HepG2 (cell line): ENCODE measurements around the gene CLEC16A. TPM values are rescaled to one million over a fixed set of nuclear protein-coding genes. Genes with fewer than 3 reads are reported as not detected.

ENCODE experiments used
- ARNT ChIP-seq: fragments of 450-650 bp; IDR thresholded peaks from 2 replicates; pipeline ENCODE4 v1.6.1; 2017
- ATF1 ChIP-seq: IDR thresholded peaks from 2 replicates; pipeline ENCODE4 v1.6.1; 2016; ENCODE audit warnings: mild to moderate bottlenecking, control low read depth
- MIXL1 ChIP-seq: IDR thresholded peaks from 2 replicates; pipeline ENCODE4 v1.6.1; 2016
- MXD3 ChIP-seq: IDR thresholded peaks from 2 replicates; pipeline ENCODE4 v1.6.1; 2016; ENCODE audit warnings: mild to moderate bottlenecking, missing biosample characterization, missing genetic modification reagents
- NR2F1 ChIP-seq, 2 experiments: fragments of 450-650 bp in 1 of 2; formaldehyde crosslinking in 1 of 2; IDR thresholded peaks; 2 replicates each; pipeline versions ENCODE4 v1.5.0 to v1.6.1; 2016 to 2020; ENCODE audit warnings: mild to moderate bottlenecking in 1 of 2, missing compliant biosample characterization in 1 of 2, missing genetic modification reagents in 1 of 2, moderate library complexity in 1 of 2
- NR2F2 ChIP-seq: IDR thresholded peaks from 2 replicates; pipeline ENCODE4 v1.6.1; 2012; ENCODE audit warnings: low read depth, inconsistent platforms, borderline replicate concordance
- PHF5A ChIP-seq: IDR thresholded peaks from one replicate; pipeline ENCODE4 v1.6.1; 2018; ENCODE audit warnings: low read depth, missing genetic modification reagents; ENCODE audit not compliant: unreplicated experiment
- RFX3 ChIP-seq: IDR thresholded peaks from 2 replicates; pipeline ENCODE4 v1.6.1; 2016; ENCODE audit warnings: missing biosample characterization, missing genetic modification reagents
- RORA ChIP-seq: sonication (generic); formaldehyde crosslinking; IDR thresholded peaks from 2 replicates; pipeline ENCODE4 v1.5.0; 2020; ENCODE audit warnings: mild to moderate bottlenecking, missing genetic modification reagents, moderate library complexity
- SMYD3 ChIP-seq: sonication (generic); formaldehyde crosslinking; IDR thresholded peaks from 2 replicates; pipeline ENCODE4 v1.8.1; 2023; ENCODE audit warnings: mild to moderate bottlenecking, missing genetic modification reagents
- ZBTB44 ChIP-seq: sonication (generic); formaldehyde crosslinking; IDR thresholded peaks from 2 replicates; pipeline ENCODE4 v1.4.0; 2020; ENCODE audit warnings: missing genetic modification reagents
- ZNF142 ChIP-seq: sonication (generic); formaldehyde crosslinking; IDR thresholded peaks from 2 replicates; pipeline ENCODE4 v1.4.0; 2020; ENCODE audit warnings: missing genetic modification reagents
- ZNF275 ChIP-seq: sonication (generic); formaldehyde crosslinking; IDR thresholded peaks from 2 replicates; pipeline ENCODE4 v1.8.0; 2022; ENCODE audit warnings: missing genetic modification reagents, mild to moderate bottlenecking, inconsistent platforms, borderline replicate concordance
- ZNF607 ChIP-seq: sonication (generic); formaldehyde crosslinking; IDR thresholded peaks from 2 replicates; pipeline ENCODE4 v1.5.1; 2020; ENCODE audit warnings: missing genetic modification reagents, mild to moderate bottlenecking, borderline replicate concordance
- ZNF687 ChIP-seq: sonication (generic); formaldehyde crosslinking; IDR thresholded peaks from 2 replicates; pipeline ENCODE4 v1.5.1; 2020; ENCODE audit warnings: mild to moderate bottlenecking, missing genetic modification reagents, moderate library complexity
- ZNF746 ChIP-seq: sonication (generic); formaldehyde crosslinking; IDR thresholded peaks from 2 replicates; pipeline ENCODE4 v1.8.0; 2022; ENCODE audit warnings: mild to moderate bottlenecking, missing genetic modification reagents
- ZNF768 ChIP-seq: sonication (generic); formaldehyde crosslinking; IDR thresholded peaks from 2 replicates; pipeline ENCODE4 v1.4.0; 2020; ENCODE audit warnings: missing genetic modification reagents
- polyA plus RNA-seq, 8 experiments: library from polyadenylated mRNA; depleted of rRNA in 3 of 8; stranded (reverse) in 7 of 8; unstranded in 1 of 8; fragments of >200 nt; fragmentation: Illumina TruSeq in 4 of 8; extraction: Trizol in 4 of 8; gene quantifications; 2 replicates each; pipeline versions ENCODE4 v1.2.1 to v1.2.3, GENCODE V29; 2011 to 2016; ENCODE audit warnings: low read depth in 4 of 8, missing spikeins in 1 of 8, mixed read lengths in 1 of 8; ENCODE audit not compliant: insufficient read depth in 1 of 8
- total RNA-seq, 5 experiments: library from RNA; depleted of rRNA; stranded (reverse); fragments of >200 nt; fragmentation: Illumina TruSeq; extraction: Trizol; gene quantifications; 2 replicates each; pipeline ENCODE4 v1.2.3, GENCODE V29; 2016; ENCODE audit warnings: low read depth in 1 of 5

The CLEC16A gene
- total and polyA plus RNA-seq, 2 of the 13 experiments (the other 11 are each of a cell fraction or from before 2014, with no cell fraction given): 8.5 to 10.3 TPM

- TF ChIP-seq NR2F1 (CRISPR knock-in tag; IDR thresholded peaks at IDR 0.05): no peak
- no peak; the same call in none of the 2 replicates for TF ChIP-seq ZNF746
- TF ChIP-seq ZNF142 (CRISPR knock-in tag): no peak
- no peak for TF ChIP-seq ZNF275 (CRISPR knock-in tag)
- no peak for TF ChIP-seq ARNT
- TF ChIP-seq PHF5A (CRISPR knock-in tag): peak; percentile 28
- TF ChIP-seq RORA (CRISPR knock-in tag): no peak
- TF ChIP-seq MIXL1 (CRISPR knock-in tag): no peak
- no peak; the same call in 1 of the 2 replicates for TF ChIP-seq ZNF768 (CRISPR knock-in tag)
- TF ChIP-seq SMYD3 (CRISPR knock-in tag): no peak
- peak; percentile 21; the same call in 1 of the 2 replicates for TF ChIP-seq MXD3 (CRISPR knock-in tag)
- no peak for TF ChIP-seq ZBTB44
- TF ChIP-seq ATF1 (CRISPR knock-in tag): no peak
- peak; percentile 42; the same call in 1 of the 2 replicates for TF ChIP-seq ZNF607 (CRISPR knock-in tag)
- TF ChIP-seq RFX3 (CRISPR knock-in tag): no peak
- no peak for TF ChIP-seq NR2F2
- peak; percentile 98 for TF ChIP-seq ZNF687 (CRISPR knock-in tag)
Observed at GRCh38 chr16:10923650-10924214, 20.6 kb upstream of the CLEC16A start (continued).
